Cardiac fibroblast (primary cell): Measurements from ENCODE around the gene LRBA.
"Not testable (repeated sequence)": the region's sequence is repeated elsewhere in the genome, so short reads cannot be mapped to it uniquely, and the experiment has no call there.

Source experiments
- DNase-seq, 2 donors: peaks; one replicate each; pipeline versions ENCODE4 v3.0.0 to v3.0.0-alpha.2; 2010; ENCODE audit warnings: low read depth in 2 of 2
- H3K4me3 ChIP-seq, 2 donors: replicated peaks in 1 of 2; 1 replicate in 1 of 2; 2 replicates in 1 of 2; pipeline ENCODE4 v1.5.1; 2011; ENCODE audit warnings: low read depth in 2 of 2, low read length in 2 of 2, mild to moderate bottlenecking in 2 of 2, moderate library complexity in 1 of 2
- CTCF ChIP-seq: IDR thresholded peaks from one replicate; pipeline ENCODE4 v1.5.1; 2011; ENCODE audit warnings: low read depth, mild to moderate bottlenecking, low read length, inconsistent platforms

The LRBA gene

GRCh38 chr4:150547154-150547838 lies 467.8 kb downstream of the LRBA start:
- no peak overlapping the region for H3K4me3 ChIP-seq
- TF ChIP-seq CTCF: no peak
- no peak for DNase-seq

- TF ChIP-seq CTCF: no peak
- DNase-seq: no peak
- no peak overlapping the region for H3K4me3 ChIP-seq
Observed at GRCh38 chr4:150546286-150546685, 468.8 kb downstream of the LRBA start.

- no peak for TF ChIP-seq CTCF
Observed at GRCh38 chr4:150543042-150543441, 472.0 kb downstream of the LRBA start.

GRCh38 chr4:150541681-150542080 lies 473.4 kb downstream of the LRBA start:
- H3K4me3 ChIP-seq: no peak overlapping the region
- DNase-seq: no peak
- no peak for TF ChIP-seq CTCF

More at GRCh38 chr4:150543042-150543441, 472.0 kb downstream of the LRBA start:
- no peak for DNase-seq
- H3K4me3 ChIP-seq: no peak overlapping the region

- no peak for DNase-seq
- no peak for TF ChIP-seq CTCF
- no peak overlapping the region for H3K4me3 ChIP-seq
Observed at GRCh38 chr4:150540959-150541360, 474.1 kb downstream of the LRBA start.

GRCh38 chr4:150540536-150540935 lies 474.5 kb downstream of the LRBA start:
- no peak for TF ChIP-seq CTCF
- DNase-seq: no peak
- H3K4me3 ChIP-seq: no peak overlapping the region

- not testable (repeated sequence) for H3K4me3 ChIP-seq, DNase-seq
Observed at GRCh38 chr4:150537911-150538310, 477.2 kb downstream of the LRBA start.
